T-helper 22 cell (primary cell): ENCODE data around the gene DIP2B.

Experiments
- DNase-seq: peaks from one replicate; pipeline ENCODE4 v3.0.0-alpha.2; 2020; ENCODE audit warnings: low read depth

The DIP2B gene

DNA sequence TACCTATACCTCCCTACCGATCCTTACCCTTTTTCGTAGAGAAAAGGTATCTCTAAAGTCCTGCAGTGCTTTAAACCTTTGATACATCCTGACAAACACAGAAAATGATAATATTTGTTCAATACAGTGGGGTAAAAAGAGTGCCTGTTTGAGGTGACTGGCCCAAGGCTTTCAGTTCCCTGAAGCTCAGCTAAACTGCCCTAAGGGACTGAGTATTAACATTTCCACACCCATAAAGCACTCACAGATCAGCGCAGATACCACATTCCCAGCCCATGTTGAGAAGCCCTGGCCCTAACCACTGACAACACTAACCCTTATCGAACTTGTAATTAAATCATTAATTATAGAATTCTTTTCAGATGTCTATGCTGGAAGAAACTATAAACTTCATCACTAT, 108.7 kb downstream of the DIP2B start:
- no peak for DNase-seq

DNA sequence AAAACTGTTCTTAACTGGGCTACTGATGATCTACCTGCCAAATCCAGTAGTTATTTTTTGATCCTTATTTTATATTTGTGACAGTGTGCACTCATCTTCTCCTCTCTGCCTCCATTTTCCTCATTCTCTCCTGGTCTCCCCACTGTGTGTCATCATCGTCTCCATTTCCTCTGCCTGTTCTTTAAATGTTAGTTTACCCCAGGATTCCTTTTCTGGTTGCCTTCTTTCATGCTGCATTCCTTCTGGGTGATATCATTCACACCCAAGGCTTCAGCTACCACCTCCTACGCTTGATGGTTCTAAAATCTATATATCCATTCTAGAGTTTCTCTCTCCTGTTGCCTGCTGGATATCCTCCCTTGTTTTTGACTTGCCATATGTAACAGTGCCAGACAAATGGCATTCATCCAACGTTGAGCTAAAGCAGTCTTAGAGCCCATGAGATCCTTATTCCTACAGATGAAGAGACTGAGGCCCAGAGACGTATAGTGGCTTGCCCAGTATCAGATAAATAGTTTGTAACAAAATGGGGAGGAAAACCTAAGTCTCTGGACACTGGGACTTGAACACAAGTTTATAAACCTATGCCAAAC, 109.5 kb downstream of the DIP2B start:
- no peak for DNase-seq

DNA sequence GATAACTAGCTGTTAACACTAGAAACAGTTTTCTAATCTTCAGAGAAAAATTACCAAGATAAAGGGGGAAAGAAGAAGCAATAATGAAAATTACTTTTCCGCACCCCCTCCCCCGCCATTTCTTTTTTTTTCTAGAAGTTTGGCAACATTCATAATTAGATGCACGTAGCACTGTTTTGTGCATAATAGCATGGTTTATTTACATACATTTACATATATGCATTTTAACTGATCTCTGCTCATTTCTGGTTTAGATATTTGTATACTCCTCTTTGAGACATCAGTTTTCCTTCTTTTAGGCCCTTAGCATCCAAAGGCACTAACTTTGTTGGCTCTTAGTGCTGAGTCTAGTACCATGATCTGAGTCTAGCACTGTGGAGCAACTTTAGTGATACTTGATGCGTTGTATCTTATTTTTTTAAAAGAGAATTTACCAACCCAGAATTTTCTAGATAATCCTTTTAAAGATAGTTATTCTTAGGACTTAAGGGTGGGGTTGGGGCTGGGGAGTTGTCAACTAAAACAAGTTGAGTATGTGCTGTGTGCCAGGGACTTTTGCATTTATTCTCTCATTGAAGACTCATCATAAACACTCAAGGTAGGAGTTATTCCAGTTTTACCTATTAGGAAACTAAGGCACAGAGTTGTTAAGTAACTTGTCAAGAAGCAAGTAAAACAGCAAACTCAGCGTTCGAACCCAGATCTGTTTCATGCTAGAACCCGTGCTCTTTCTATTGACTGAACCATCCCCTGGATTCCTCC, 110.5 kb downstream of the DIP2B start:
- no peak for DNase-seq

DNA sequence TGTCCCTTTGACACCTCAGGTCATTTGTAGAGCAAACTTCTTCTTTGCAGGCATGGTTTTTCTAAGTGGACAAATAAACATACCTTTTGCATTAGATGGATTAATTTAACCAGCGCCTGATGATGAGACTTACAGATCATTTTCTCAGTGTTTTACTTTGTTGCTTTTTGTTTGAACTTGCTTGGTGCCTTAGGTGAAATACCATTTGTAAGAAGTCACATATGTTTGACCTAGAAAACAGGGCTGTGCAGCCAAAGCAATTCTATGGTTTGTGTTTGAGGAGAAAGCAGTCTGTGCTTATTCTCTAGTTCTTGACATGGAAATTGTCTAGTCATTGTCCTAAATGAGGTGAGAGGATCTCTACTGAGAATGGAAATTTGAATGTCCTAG, 111.1 kb downstream of the DIP2B start:
- no peak for DNase-seq

DNA sequence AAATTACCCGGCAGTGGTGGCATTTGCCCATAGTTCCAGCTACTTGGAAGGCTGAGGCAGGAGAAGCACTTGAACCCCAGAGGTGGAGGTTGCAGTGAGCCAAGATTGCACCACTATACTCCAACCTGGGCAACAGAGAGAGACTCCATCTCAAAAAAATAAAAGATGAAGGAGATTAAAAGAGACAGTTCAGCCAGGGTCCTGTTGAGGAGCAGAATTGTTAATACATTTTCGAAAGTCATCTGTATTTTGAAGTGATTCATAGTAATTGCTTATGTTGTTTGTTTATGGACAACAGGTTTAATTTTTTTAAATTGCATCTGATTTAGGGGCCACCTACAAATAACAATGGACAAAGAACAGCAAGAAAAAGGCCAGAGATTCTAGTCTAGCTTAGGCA, 112.9 kb downstream of the DIP2B start:
- no peak for DNase-seq

DNA sequence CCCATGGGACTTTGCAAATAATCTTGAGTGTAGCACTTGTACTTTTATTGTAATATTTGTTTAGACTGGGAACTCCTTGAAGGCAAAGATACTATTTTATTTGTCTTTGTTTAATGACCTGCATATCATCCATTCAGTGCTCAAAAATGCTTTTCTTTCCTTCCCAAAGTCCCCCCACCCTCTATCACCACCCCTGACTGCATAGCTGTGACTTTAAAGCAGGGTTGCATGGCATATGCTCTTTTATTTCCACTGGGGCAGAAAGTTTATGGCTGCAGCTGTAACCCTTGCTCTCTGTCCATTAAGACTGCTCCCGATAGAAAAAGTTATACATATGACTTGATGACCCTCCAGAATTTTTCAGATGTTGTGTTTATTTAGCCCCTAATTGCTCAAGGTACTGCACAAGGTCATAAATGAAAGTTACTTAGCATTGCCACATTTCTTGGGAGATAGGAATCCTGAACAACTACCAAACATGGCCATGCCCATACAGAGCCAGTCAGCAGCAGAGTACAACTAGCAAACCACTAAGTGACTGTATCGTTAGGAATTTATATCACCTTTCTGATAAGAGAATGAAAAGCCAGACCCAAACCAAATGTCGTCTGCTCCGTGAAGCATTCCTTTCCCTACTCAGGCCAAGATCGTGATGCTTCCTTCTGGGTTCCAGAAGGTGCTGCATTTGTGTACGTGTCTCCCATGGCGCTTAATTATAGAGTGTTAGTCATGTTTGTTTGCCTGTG, 114.3 kb downstream of the DIP2B start:
- DNase-seq = no peak

DNA sequence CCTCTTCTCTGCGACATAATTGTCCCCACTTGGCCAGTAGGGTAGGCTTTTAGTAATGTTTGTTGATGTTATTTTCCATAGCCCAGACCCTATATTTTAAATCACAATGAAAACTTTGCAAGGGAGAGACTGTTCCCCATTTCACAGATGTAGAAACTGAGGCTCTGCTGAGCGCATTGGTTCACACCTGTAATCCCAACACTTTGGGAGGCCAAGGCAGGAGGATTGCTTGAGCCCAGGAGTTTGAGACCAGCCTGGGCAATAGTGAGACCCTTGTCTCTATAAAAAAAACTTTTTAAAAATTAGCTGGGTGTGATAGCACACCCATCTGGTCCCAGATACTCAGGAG, 114.8 kb downstream of the DIP2B start:
- no peak for DNase-seq

DNA sequence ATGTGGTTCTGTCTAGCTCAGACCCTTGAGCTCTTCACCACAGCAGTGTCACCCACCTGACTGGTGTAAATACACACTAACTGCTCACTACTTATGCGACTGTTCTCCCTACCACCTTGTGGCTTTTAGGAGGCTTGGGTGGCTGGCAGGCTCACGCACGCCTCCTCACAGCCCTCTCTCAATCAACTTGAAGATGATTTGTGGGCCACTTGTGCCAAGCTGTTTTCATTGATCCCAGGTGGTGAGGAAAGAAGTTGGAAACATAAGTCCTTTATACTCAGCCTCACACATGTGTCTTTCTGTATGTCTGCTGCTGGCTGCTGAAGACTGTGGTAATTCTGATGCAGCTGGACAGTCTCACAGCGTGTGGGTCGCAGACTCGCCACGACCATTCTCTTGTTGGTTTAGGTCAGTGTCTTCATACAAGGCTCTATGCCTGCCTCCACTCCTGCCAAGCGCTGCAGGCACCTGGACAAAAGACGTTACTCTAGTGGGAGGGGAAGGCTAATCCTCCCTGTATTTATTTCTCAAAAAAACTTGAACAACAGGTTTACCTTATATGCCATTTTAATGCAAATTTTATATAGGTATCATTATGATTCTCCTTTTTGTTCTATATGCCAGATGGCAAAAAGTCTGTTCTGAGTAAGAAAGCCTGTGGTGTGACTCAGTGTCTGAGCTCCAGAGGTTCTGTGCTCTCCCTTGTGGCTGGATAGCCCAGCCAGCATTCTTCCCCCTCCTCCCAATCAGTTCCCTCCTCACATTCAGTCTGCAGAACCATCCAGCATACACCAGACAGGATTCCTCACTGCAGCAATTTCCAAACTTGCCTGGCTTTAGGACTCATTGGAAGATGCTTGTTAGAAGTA, 115.6 kb downstream of the DIP2B start:
- no peak for DNase-seq

DNA sequence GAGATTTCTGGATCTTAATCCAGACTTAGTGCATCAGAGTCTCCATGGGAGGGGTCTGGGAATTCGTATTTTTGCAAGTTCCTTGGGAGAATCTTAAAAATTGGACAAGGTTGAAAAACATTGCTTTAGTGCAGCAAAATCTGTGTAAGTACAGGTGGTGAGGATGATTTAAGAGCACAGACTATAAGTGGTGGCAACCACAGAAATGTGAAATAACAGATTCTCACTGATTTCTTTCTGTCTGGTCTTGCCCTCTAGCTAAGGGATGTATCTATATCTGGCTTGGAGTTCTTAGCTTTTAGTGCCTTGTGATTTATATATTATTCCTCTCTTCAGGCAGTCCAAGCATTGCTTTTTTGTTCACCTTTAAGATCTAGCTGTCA, 116.2 kb downstream of the DIP2B start:
- no peak for DNase-seq

DNA sequence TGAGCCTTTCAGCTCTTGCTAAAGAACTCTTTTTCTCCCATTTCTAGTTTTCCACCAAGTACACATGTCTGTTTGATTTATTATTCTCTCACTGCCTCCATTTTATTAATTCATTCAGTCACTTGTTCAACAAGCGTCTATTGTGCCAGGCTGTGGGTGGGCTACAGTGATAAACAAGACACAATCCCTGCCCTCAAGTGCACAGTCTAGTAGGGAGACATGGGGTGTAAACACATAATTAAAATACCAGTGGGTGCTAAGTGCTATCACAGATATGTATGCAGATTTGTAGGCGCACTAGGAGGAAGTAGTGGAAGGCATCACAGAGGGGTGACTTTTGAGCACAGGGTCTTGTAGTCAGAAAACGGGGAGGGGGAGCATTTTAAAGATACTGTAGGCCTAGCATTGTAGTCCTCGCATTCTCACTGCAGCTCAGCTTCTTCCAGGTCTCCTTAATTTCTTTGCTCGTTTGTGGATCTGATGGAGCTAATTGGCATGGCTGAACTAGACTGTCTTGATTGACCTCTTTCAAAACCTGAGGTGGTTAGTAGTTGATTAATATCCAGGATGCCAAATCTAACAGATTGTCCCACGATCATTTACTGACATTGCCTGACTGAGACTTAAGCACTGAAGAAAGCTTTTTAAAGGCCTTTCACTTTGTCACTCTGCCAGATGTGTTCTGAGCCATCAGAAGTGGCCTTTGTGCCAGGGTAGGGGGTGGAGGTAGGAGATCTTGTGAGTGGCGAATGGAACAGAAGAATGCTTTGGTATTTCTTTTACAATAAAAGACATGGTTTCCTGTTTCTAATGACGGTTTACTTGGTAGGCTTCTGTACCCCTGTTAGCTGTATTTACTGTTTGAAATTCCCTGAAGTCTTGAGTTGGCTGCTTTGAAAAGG, 116.9 kb downstream of the DIP2B start:
- DNase-seq = no peak

DNA sequence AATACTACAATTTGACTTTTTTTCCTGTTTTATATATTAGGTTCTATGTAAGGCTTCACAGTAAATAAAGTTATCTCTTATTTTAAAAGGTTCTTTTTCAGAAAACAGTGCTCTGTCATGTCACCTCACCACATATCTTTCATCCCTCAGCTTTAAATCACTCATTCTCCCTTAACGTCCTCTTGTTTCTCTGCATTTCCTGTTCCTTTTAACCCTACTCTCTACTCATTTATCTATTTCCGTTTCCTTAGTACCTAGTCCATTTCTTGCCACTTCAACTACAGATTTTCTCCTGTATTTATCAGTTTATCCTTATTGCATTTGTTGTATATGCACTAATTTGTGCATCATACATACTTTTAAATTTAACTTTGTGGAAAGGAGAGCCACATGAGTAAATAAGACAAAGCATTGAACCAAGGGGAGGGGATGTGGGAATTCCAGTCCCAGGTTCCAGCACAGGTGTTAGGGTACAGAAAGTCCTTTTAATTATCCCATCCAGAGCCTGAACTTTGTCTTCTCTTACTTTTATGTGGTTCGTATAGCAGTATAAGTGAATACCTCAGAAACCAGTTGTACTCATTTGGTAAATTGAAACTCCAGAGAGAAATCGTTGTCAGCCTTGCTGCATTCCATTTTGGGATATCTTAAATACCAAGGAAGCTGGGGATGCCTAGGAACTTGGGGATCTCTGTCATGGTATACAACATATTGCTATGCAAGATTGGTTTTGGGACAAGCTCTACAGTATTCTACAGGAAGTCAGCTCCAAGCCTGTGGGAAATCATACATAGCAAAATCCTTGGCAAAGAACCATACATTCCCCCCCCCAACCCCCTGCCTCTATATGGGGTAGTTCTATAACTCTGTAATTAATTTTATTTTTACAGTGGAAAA, 120.5 kb downstream of the DIP2B start:
- no peak for DNase-seq

DNA sequence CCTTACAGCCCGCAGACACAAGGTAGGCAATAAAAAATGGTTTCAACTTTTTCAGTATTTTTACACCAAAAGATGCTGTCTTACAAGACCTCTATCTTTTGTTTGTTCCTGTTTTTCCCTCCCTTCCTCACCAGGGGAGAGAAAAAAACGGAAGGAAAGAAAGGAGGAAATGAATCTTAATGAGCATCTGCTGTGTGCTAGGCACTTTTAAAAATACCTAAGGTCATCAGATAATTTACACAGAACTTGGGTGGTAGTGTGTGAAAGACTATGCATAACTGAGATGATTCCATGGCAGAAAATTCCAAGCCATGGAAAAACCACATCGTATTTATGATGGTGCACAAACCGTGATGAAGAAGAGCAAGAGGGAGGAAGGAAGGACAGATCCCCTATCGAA, 121.2 kb downstream of the DIP2B start:
- DNase-seq = no peak

DNA sequence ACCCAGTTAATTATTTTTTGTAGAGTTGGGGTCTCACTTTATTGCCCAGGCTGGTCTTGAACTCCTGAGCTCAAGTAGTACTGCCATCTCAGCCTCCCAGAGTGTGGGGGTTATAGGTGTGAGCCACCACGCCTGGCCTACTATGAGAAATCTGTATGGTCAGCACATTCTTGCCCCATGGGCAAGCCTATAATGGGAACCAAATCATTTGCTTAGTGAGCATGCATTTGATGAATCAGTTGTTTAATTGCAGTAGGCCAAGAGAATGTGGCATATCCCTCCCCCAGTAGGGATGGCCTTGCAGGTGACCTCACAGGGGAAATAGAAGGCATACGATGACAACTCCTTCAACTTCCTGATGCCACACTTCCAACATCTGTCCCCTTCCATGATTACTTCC, 122.7 kb downstream of the DIP2B start:
- no peak for DNase-seq

DNA sequence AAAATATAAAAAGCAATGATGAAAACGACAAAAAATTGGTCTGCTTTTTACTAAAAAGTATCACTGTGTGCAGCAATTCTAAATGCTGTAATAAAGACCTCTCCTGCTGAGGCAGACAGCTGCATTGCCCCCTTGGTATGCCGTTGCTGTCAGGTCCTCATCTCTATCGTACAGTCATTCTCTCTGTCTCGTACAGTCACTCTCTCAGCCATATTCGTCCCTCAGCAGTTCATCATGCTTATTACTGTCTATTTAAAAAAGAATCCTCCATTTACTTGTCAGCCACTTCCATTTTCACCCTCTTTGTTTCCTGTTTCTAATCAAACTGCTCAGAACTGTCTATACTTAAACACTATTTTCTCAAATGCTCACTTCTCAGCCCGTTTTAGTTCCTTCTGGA, 123.6 kb downstream of the DIP2B start:
- DNase-seq = no peak

DNA sequence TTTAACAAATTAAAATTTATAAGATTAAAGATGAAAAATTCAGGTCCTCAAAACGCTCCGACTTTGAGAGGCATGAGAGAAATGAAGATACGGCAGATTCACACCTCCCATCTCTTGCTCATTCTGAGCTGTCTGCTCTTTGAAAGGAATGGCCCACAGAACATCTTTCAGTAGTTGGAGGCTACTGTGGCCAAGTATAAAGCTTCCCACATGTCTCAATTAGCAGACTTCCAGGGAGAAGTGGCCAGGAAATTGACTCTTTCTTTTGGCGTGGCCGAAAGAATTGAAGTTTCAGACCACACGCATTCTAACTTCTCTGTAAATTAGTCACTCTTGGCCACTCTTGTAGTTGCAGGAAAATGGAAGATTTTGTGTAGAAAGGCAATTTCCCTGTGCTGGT, 129.2 kb downstream of the DIP2B start:
- DNase-seq = no peak

DNA sequence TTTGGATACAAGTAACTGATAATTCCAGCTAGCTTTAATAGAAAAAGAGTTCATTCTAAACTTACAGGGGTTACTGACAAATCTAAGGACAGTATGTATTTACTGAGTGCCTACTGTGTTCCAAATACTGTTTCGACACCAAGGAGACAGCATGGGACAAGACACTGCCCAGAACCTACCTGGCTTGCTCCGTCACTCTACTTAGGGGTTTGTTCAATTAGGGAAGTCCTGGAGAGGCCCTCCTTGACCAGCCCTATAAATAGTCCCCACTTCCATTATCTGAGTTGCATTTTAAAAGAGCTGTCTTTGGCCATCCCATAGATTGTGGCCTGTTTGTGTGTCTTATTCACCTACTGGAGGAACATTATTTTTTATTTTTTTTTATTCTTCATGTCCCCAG, 129.6 kb downstream of the DIP2B start:
- DNase-seq = no peak

DNA sequence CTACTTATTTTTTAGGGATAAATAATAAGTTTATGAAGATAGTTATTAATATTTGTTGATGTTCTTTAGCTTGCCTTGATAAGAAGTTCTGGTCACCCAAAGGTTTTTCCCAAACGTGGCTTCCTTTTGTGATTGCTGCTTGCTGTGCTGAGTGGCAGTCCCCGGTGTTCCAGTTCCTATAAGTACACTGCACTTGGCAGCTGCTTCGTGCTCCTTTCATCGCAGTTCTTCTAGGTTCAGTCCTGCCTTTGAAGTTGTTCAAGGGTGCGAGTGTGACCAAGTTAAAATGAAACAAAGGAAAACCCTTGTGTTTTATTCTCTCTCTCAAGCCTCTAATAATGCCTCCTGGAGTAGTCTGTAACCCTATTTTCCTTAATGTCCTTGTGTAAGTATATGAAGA, 130.6 kb downstream of the DIP2B start:
- no peak for DNase-seq

DNA sequence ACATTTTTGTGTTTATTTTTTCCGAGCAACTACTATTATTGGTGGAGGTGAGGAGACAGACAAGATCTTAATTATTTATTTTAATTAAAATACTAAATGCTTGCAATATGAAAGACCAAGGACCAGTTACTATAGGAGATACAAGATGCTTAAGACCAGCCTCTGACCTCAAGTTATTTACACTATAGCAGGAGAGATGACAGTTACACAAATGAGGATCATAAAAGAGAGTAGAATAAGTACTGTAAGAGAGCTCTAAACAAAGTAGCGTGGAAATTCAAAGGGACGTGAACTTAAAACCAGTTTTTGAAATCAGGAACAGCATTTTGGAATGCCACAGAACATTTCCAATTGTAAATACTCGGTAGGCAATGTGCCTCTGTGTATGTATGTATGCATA, 131.1 kb downstream of the DIP2B start:
- DNase-seq = no peak

DNA sequence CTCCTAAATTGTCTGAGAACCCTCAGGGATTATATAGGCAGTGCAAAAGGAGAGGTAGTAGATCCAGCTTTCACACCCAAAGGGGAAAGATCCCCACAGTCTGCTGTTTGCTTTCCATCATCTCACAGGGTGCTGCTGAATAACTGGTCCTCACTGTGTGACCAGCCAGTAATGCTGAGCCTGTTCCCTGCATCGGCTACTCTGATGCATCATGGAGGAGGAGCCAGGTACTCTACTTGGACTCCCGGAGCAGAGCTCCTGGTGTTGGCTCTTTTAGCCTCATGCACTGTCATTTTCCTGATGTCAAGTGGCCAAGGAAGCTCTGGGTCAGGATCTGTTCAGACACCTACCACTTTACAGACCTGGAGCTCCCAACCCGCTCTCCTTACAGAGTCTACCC, 131.7 kb downstream of the DIP2B start:
- DNase-seq = no peak

DNA sequence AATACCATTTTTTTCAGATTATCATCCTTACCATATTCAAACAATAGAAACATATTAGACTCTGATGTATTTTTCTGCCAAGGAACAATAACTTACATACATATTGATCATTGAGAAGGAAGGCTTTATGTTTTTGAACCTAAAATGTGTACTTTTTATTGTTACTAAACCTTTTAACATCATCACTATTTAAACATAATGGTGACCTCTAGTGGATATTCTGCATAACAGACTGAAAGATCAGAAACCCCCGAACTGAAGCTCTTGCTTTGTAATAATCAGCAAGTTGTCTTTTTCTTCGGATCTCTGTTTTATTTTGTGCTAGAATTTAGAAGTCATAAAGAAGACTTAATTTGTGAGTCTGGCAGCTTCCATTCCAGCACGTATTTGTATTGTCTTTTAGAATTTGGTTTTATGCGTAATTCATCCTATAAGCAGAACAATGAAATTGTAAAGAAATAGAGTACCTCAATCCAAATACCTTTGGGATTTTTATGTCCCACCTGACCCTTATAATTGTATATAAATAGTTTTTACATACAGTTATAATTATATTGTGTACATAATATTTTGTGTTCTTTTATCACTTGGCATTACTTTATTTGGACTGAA, 133.2 kb downstream of the DIP2B start:
- DNase-seq = no peak
